Middle frontal gyrus (tissue), 1 donor: ENCODE measurements around the gene CDC27.
"Not testable (repeated sequence)": the region's sequence is repeated elsewhere in the genome, so short reads cannot be mapped to it uniquely, and the experiment has no call there.

Source experiments
- DNase-seq: peaks from one replicate; pipeline ENCODE4 v3.0.0-alpha.2; 2015; ENCODE audit warnings: low spot score; ENCODE audit errors: extremely low spot score

The CDC27 gene

DNA sequence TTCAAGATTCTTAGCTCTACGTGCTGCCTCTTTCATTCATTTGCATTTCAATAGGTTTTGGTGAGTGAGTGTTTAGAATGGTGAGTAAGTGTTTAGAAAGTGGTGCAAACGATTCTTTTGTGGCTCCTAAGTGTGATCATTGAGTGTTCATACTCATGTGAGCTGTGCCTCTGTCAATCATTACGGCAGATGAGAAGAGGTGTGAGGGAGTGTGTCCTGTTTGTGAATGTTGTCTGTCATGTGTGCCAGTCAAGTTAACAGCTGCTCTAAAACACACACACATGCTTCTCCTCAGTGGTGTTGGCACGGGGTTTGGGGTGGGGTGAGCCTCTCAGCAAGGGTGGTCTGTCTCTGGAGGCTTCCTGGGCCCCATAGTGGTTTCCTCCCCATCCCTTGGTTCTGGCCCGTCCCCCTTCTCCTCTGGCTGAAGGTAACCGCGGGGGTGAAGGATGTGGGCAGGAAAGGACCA is 31.5 kb upstream of the CDC27 start:
- no peak for DNase-seq

DNA sequence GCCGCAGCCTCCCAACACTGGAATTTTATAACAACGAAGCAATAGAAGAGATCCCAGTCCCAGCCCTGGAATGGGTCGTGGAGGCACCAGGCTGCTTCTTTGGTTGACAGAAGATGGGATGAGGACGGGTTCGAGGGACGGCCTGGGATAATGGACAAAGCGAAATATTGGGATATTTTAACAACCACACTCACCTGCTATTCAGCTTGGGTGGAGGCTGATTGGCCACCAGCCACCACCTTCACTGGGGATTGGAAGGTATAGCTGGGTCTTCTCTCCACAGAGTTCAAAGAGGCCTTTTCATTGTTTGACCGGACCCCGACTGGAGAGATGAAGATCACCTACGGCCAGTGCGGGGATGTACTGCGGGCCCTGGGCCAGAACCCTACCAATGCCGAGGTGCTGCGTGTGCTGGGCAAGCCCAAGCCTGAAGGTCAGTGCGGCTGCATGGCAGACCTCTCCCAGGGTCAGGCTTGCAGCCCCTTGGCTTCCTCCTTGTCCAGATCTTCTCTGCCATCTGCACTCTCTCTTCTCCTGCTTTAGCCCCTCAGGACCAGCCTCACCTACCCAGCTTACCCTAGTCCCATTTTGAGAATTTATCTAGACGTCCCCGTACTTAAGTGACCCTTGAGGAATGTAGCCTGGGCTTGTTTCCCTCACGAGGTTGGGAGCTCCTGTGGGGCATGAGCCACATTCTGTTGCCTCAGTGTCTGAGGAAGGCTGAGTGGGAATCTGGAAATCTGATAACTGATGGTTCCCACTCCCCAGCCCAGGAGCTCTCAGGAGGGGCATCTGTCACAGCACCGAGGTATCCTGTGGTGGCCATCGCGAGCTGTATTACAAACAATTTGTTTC is 30.8 kb upstream of the CDC27 start:
- no peak for DNase-seq

DNA sequence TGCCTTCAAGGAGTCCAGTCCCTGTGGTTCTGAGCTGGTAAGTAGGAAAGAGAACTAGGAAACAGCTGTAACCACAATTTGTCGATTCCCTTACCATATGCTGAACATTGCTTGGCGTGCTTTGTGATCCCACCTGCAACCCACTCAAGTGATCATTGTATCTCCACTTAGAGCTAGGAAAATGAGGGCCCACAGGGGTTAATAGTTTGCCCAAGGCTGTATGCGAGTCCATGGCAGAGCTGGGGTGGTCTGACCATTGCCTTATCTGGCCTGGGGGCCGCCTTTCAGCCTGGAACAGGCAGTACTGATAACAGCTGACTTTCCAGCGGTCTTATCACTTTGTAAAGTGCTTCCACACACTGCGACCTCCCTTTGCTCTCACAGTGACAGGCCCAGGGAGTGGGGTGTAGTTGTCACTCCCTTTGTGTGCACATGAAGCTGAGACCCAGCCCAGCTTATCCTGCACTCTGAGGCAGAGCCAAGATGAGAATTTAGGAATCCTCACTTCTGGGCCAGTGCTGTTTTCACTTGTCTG is 29.9 kb upstream of the CDC27 start:
- no peak for DNase-seq

DNA sequence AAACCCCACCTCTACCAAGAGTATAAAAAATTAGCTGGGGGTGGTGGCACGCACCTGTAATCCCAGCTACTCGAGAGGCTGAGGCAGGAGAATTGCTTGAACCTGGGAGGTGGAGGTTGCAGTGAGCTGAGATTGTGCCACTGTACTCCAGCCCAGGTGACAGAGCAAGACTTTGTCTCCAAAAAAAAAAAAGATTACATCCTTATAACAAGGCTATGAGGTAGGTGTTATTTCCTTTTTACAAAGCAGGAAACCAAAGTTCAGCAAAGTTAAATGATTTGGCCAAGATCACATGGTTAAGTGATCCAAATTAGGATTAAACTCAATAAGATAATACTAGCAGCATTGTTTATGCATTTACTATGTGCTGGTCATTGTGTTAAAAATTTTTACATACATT is 28.2 kb upstream of the CDC27 start:
- DNase-seq = not testable (repeated sequence)

DNA sequence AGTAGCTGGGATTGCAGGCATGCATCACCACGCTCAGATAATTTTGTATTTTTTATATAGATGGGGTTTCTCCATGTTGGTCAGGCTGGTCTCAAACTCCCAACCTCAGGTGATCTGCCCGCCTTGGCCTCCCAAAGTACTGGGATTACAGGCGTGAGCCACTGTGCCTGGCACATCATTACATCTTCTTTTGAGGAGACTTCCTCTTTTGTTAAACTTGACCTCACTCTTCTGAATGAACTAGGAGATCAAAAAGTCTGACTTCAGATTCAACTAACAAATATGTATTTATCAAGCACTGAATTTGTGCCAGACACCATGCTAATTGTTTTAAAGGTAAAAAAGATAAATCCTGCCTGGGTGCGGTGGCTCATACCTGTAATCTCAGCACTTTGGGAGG is 27.7 kb upstream of the CDC27 start:
- DNase-seq = not testable (repeated sequence)

DNA sequence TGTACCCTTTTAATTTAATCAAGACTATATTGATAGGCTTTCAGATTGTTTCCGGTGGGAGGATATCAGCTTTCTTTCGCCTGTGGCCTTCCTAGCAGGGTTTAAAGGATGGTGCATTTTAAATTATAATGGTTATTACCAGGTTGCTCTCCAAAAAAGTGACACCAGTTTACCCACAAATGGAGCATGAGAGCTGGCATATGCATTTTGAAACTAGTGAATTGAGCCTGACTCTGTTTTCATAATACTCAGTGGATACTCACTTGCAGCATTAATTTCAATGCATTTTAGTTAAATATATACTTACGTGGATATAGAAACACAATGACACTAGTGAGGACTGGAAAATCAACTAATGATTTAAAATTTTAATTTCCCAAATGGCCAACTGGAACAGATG is 25.8 kb upstream of the CDC27 start:
- no peak for DNase-seq

DNA sequence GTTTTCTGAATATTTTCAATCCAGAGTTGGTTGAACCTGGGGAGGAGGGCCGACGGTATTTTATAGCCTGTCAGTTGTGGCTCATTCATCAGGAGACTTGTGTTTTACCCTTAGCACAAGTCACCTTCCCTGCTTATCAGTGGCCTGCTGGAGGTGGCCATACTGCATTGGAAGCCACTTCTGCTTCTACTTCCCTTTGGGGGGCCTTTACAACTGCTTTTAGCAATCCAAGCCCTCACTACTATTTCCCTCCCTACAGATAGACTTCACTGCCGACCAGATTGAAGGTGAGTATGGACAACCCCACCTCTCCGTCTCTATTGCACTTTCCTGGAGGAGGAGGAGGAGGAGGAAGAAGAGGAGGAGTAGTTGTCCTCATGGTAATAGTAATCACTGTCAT is 24.4 kb upstream of the CDC27 start:
- no peak for DNase-seq

DNA sequence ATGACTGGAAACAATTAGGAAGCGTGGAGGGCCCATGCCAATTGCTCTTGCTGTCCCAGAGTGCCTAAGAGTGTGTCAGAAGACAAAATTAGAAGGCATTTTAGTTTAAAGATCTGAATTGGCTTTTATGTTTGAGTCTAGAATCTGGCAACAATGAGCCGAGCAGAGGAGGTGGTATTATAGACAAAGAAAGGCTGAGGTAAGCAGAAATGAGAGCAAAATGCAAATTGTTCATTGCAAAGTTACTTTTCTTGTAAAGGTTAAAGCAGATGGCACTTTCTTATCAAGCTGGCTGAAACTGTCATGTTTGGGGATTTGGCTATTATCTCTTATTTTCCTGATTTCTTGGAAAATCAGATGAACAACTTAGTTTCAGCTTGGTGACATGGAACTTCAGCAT is 23.4 kb upstream of the CDC27 start:
- DNase-seq = no peak

DNA sequence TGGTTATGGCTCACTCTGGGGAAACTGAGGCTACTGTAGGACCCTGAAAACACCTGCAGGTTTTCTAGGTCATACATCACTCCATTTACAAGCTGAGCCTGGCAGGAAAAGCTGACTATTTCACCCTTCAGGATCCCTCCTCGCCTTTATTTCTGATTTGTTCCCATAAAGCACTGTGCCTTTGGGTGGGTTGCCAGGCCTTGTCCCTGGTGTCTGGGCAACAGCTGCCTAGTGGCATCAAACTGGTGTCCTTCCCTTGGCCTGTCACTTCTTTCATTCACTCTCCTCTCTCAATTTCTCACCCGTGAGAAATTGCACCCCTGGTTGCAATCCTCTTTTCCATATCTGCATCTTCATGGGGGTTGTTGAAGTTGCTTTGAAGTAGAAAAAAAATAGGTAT is 21.7 kb upstream of the CDC27 start:
- DNase-seq = no peak

DNA sequence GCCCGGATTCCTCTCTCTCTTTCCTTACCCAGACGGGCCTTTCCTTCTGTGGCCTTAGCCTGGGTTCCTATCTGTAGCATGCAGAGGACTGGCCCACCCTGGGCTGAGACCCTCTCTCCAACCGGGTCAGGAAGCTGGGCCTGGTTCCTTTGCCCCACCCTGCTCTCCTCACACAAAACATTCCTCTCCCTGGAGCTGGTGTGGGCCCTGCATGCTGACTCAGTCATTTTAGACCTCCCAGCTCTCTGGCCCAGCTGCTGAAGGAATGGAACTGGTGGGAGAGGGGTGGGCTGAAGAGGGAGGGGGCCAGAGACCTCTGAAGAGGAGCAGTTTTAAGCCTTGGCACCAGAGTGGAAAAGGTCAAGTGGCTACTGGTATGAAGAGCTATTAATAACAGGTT is 21.0 kb upstream of the CDC27 start:
- no peak for DNase-seq

DNA sequence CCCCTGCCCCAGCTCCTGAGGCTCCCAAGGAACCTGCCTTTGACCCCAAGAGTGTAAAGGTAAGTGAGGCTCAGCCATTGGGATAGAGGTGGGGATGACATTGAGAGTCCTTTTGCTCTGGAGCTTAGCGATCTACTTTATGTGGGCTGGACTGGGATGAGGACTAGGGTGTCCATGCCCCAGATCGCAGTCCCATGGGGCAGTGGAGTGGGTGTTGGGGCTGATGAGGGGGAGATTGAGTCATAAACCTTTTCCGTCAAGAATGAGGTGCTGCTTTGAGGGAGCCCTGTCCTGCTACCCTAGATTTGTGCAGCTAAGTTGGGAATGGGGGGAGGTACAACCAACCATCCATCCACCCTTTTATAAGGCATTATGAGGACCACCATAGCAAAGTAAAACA is 20.4 kb upstream of the CDC27 start:
- no peak for DNase-seq

DNA sequence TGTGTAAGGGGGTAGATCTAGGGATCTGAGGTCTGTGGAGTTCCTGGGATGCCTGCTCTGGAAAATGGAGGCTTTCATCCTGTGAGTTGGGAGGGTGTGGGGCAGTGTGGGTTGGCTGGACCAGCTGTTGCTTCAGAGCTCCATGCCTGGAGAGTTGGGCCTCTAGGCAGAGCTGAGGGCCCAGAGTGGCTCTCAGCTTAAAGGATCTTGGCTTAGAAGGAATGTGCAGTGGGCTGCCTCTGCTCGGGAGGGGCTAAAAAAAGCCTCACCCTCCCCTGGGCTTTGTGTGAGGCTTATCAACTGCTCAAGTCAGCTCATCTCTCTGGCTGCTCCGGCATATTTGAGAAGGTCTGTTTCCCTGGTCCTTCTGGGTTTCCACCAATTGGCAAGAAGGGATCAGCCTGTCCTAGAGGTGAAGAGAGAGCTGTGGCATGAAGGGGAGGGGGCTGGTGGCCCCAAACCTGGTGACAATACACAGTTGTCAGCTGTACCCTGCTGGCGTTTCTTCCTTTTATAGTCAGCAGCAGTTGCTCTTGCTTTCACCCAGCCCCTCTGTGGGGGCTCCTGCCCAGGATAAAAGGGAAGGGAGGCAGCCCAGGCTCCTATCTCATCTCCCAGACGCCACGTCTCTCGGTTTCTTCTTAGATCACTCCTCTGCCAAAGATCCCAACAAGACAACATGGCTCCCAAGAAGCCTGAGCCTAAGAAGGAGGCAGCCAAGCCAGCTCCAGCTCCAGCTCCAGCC is 19.8 kb upstream of the CDC27 start, which contains the start of gene MYL4:
Gene MYL4 (plus strand): TSS at position 605 of the 745 bp plus-strand sequence. CDS start 75 bp downstream, at position 680.
- DNase-seq = no peak

DNA sequence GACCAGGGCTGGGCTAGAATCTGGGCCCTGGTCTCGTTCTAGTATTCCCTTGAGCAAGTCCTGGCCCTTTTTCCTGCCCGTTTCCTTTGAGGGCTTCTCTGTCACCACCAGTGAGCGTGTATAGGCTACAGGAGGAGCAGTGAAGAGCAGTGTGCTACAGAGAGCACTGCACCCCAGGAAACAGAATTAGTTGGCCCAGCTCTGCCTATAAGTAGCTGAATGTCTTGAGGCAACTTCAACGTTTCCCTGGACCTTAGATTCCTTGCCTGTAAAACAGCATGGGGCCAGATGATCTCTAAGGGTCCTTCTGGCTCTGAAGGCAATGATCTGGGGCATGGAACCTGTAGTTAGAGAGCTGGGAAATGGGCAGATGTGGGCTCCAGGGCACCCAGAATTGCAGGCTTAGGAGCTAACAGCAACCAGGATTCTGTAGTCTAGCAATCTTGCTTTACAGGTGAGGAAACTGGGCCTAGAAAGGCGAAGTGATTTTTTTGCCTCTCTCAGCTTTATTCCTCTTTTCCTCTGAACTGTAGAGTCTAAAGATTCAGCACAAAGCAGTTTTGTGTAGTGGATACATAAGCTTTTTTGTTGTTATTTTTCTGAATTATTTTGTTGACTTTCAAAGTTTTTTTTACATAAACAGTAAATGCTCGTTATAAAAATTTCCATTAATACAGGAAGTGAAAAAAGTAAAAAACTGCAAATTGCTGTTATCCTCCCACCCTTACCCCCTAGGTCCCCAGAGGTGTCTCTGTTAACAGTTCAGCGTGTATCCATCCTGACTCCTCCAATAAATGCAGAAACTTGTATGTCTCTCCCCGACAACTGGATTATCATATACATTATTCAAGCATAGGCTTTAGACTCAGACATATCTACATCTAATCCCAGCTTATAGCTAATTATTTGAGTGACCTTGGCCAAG is 18.3 kb upstream of the CDC27 start:
- DNase-seq = no peak

DNA sequence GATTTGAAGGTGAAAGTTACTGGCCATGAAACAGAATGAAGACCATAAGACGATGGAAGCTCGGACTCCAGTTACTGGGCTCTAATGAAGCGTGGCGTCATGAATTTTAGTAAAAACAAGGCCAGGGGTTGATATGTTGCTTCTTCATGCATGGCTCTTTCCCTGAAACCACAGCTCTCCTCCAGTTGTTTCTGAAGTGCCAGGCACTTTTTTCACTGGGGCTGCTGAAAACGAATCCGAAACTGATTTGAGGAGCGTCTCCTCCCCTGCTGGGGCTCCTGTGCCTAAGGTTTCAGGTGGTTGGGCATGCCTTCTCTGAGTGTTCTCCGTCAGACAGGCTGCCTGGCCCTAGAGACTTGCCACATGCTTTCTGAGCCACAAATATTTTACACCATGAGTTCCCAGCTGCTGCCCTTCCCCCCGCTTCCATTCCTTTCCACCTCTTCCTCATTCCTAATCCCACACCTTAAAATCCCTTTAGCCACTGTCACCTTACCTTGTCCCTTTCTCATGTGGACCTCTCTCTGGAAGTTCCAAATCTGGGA is 16.4 kb upstream of the CDC27 start:
- no peak for DNase-seq

DNA sequence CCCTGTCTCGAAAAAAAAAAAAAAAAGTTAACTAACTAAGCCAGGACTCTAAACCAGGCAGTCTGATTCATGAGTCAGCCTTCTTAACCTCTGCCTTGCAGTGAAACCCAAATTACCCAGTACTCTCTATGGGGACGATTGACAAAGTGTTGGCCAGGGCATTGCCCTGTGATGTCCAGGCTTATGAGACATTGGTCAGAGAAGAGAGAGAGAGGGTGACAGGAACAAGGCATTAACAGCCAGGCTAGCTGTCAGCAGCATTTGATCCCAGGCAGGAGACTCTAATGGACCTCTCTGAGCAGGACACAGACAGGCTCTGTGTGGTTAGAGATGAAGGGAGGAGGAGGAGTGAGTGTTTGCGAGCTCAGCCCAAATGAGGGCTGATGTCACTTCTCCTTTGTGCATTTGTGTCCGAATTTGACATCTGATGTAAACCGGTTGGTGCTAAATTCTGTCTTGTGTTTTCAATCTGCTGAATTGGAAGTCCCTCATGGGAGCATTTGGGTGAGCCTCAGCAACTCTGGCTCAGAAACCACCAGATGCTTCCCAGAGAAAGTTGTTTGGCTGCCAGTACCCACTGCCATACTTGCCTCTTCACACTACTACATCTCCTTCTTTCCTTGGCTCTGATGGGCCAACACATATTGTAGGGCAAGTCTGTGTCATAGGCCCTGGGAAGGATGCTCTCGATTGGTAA is 15.8 kb upstream of the CDC27 start:
- DNase-seq = no peak

DNA sequence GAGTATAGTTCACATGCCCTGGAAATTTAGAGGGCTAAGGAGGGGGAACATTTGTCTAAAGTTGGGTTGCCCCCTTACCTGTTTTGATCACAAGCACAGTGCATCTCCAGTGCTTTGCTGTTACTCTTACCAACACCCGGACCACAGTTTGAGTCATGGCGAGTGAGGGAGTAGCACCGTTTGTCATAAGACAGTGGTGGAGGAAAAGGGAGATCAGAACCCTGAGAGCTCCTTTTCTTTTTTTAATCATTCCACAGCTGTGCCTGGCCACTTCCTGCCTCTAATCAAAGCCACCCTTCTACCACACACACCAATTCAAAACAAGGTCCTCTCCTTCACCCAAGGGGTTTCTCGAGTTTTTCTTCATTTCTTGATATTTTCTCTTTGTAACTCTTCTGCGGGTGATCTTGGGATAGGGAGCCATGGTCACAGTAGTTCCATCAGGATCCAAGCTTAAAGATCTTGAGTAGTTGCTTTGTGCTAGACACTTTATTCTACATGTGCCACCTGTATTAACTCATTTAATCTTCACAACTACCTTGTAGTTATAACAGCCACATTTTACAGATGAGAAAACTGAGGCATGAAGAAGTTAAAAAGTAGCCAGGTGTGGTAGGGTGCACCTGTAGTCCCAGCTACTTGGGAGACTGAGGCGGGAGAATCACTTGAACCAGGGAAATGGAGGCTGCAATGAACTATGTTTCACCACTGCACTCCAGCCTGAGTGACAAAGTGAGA is 15.1 kb upstream of the CDC27 start:
- no peak for DNase-seq

DNA sequence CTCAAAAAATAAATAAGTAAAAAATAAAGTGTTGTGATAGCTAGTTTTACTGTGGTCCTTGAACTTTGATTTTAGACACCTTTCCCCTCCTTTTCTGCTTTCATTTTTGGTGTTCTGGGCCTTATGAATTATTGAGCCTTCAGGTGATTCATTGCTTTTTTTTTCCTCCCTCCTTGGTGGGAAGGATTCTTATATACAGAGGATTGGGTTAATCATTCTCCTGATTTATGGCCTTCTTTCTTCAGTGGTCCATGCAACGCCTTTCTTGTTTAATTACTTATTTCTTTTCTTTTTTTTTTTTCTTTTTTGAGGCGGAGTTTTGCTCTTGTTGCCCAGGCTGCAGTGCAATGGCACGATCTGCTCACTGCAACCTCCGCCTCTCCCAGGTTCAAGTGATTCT is 12.1 kb upstream of the CDC27 start:
- no peak for DNase-seq

DNA sequence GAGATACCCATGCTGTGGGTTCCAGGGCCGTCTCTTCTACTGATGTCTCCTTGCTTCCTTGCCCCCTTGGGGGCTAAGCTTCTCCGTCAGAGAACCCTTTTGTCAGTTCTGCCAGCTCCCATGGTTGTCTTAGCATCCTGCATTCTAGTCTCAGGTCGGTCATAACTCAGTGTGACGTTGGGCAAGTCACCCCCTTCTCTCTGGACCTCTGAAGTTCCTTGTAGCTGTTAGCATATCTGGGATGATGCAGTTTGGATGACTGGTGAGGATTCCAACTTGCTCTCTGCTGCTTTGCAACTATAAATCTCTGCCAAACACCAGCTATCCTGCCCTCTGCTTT is 11.2 kb upstream of the CDC27 start:
- no peak for DNase-seq

DNA sequence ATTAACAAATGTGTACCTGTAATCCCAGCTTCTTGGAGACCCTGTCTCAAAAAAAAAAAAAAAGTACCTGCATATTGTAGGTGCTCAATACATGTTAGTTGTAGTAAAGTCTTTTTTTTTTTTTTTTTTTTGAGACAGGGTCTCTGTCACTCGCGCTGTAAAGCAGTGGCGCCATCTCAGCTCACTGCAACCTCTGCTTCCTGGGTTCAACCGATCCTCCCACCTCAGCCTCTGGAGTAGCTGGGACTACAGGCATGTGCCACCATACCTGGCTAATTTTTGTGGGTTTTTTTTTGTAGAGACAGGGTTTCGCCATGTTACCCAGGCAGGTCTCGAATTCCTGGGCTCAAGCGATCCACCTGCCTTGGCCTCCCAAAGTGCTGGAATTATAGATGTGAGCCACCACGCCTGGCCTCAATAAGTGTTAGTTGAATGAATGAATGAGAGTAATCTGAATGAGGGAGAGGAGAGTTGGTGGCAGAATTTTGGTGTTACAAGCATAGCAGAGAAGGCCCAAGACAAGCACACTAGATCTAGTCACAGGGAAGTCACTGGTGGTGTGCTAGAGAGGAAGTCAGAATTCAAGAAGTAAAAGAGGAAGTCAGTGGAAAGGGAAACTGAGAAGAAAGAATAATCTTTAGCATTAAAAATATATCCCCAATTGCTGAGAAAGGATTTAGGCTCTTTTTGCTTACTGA is 10.7 kb upstream of the CDC27 start:
- no peak for DNase-seq
